Stimulated activated CD8-positive, alpha-beta memory T cell treated with anti-CD3 and anti-CD28 coated beads, Interleukin-4, amount 100 ng/mL, for 48 hours (primary cell): ENCODE data around the gene KATNBL1.

Source experiments
- DNase-seq: peaks from one replicate; pipeline ENCODE4 v3.0.0-alpha.2; 2020

The KATNBL1 gene

GRCh38 chr15:34114215-34114614 is 95.7 kb downstream of the KATNBL1 start:
- DNase-seq: no peak

GRCh38 chr15:34111488-34111887 is 98.4 kb downstream of the KATNBL1 start:
- DNase-seq: no peak

DNA sequence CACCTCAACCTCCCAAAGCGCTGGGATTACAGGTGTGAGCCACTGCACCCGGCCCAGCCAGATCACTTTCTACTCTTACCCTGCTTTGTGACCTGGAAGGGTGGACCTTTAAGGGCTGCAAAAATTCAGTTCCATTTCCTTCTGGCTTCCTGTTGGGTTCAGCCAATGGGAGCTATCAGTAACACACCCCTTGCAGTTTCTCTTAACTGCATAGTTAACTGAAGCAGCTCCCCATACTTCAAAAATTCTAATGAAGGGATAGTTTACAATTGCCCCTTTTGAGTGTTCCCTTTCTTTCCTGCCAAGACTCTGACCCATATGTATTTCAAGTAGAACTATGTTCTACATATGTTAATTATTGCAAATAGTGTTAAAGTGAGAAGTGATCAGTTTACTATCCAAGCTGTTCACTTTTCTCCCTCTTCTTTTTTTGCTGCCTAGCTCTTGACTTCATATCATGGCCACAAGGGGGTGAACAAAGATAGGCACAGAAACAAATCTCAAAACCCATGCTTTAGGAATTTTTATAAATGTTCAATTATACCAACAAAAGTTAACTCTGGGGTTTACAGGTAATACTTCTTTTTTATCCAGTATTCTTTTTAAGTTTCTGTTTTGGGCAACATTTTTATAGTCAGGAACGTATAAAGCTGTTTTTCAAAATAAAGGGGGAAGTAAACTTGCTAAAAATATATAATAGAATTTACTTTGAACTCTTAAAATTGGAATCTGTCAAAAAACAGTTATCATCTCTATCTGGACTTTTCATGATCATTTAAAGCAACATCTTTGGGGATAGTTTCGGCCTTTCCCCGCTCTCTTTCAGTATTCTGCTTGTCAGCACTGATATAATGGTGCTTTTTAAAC is 99.9 kb downstream of the KATNBL1 start:
- DNase-seq: no peak

DNA sequence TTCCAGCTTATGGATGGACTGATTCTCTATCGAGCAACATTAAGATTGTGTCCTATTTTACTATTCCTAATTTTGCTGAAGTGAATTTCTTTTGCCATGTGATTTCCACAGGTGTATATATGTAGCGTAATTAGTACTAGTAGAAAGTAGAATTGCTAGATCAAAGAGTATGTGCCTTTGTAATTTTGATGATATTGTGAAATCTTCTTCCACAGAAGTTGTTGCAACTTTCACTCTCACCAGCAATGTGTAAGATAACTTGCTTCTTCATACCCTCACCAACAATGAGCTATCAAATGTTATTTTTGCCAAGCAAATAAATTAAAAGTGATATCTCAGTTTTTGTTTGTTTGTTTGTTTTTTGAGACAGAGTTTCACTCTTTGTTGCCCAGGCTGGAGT is 102.6 kb downstream of the KATNBL1 start:
- no peak for DNase-seq

GRCh38 chr15:34106423-34106822 is 103.5 kb downstream of the KATNBL1 start:
- no peak for DNase-seq

DNA sequence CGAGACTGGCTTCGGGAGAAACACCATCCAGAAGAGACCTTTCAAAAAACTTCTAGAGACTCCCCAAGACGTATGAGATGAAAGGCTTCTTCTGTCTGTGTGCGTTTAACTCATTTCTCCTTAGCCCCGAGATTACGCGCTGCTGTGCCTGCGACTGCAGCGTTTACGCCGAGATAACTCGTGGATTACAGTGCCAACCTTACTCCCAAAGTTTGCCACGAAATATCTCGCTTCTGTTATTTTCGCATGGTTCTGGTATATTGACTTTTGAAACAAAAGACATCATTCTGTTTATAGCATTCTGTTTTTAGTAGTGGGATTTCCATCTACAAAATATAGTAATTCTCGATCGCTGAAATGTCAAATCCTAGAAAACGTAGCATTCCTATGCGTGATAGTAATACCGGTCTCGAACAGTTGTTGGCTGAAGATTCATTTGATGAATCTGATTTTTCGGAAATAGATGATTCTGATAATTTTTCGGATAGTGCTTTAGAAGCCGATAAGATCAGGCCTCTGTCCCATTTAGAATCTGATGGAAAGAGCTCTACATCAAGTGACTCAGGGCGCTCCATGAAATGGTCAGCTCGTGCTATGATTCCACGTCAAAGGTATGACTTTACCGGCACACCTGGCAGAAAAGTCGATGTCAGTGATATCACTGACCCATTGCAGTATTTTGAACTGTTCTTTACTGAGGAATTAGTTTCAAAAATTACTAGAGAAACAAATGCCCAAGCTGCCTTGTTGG is 107.5 kb downstream of the KATNBL1 start:
- DNase-seq: no peak

- peak; percentile 100 for DNase-seq
These were observed 108.3 kb downstream of the KATNBL1 start, which contains the start of the genes EMC7 and PGBD4 for GRCh38 chr15:34101366-34102174. EMC7 (minus strand) TSS chr15:34101862; CDS start chr15:34101839, 23 bp downstream. PGBD4 (plus strand) TSS chr15:34102083; CDS start chr15:34102532, 449 bp downstream.

DNA sequence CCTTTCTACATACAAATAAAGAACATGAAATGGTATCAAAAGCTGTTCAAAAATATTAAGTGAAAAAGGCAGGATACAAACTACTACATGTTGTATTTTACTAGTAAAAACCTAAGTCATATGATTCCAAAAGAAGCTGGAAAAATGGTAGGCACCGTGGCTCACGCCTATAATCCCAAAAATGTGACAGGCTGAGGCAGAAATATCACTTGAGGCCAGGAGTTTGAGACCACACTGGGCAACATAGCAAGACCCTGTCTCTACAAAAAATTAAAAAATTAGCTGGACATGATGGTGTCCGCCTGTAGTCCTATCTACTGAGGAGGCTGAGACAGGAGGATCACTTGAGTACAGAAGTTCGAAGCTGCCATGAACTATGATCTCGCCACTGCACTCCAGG is 110.0 kb downstream of the KATNBL1 start:
- no peak for DNase-seq
